Natural killer cell (primary cell): ENCODE data around the gene CDC40. TPM values are rescaled to one million over a fixed set of nuclear protein-coding genes. Genes with fewer than 3 reads are reported as not detected.

Source experiments
- ATAC-seq, 3 donors: fragments of 150-1000 bp in 2 of 3; fragments of 200-7000 bp in 1 of 3; cut with Tn5 transposase; 1 replicate in 1 of 3; 2 replicates in 2 of 3; pipeline ENCODE4 v1.10.0; 2021; ENCODE audit warnings: mild to moderate bottlenecking in 2 of 3, moderate library complexity in 2 of 3
- DNase-seq, 2 donors: peaks; one replicate each; pipeline versions ENCODE4 v3.0.0 to v3.0.0-alpha.2; 2013 to 2021; ENCODE audit warnings: mixed read lengths in 1 of 2
- H3K27ac ChIP-seq: one replicate; pipeline ENCODE4 v1.5.1; 2013; ENCODE audit warnings: mild to moderate bottlenecking, low read length
- H3K27me3 ChIP-seq: one replicate; pipeline ENCODE4 v1.6.1; 2013; ENCODE audit warnings: low read length; ENCODE audit not compliant: control insufficient read depth, insufficient read depth
- H3K36me3 ChIP-seq: one replicate; pipeline ENCODE4 v1.6.1; 2013; ENCODE audit warnings: low read length; ENCODE audit not compliant: control insufficient read depth, insufficient read depth
- H3K4me1 ChIP-seq: one replicate; pipeline ENCODE4 v1.6.1; 2013; ENCODE audit warnings: low read length; ENCODE audit not compliant: control insufficient read depth, insufficient read depth
- H3K4me3 ChIP-seq: one replicate; pipeline ENCODE4 v1.5.1; 2013; ENCODE audit warnings: low read length
- H3K9me3 ChIP-seq: one replicate; pipeline ENCODE4 v1.6.1; 2013; ENCODE audit warnings: low read length; ENCODE audit not compliant: control insufficient read depth, insufficient read depth
- H3K27ac Mint-ChIP-seq, 2 donors: one replicate each; pipeline ENCODE4 v1.8.0; 2022; ENCODE audit warnings: mild to moderate bottlenecking in 2 of 2, mixed read lengths in 2 of 2, moderate library complexity in 1 of 2
- H3K27me3 Mint-ChIP-seq, 2 donors: one replicate each; pipeline ENCODE4 v1.8.0; 2022; ENCODE audit warnings: low read depth in 2 of 2, mixed read lengths in 2 of 2
- H3K36me3 Mint-ChIP-seq: one replicate; pipeline ENCODE4 v1.8.0; 2022; ENCODE audit warnings: mixed read lengths
- H3K4me1 Mint-ChIP-seq, 2 donors: one replicate each; pipeline ENCODE4 v1.8.0; 2022; ENCODE audit warnings: mixed read lengths in 2 of 2
- H3K4me3 Mint-ChIP-seq: one replicate; pipeline ENCODE4 v1.8.0; 2022; ENCODE audit warnings: mild to moderate bottlenecking, moderate library complexity, mixed read lengths
- H3K9me3 Mint-ChIP-seq, 2 donors: one replicate each; pipeline ENCODE4 v1.8.0; 2022; ENCODE audit warnings: mixed read lengths in 2 of 2
- WGBS: methylation state at CpG from one replicate; pipeline ENCODE4 v1.1.7; 2013; ENCODE audit warnings: missing lambda C conversion rate; ENCODE audit not compliant: insufficient coverage; 5-methylcytosine and 5-hydroxymethylcytosine counted together
- intact Hi-C: fragments of 100-400 bp; cut with micrococcal nuclease; formaldehyde crosslinking; loops from one replicate; pipeline ENCODE4 v1.14.2; 2022
- total RNA-seq, 4 donors: library from RNA; stranded (reverse); fragments of 120-200 nt in 1 of 4; gene quantifications; one replicate each; pipeline versions ENCODE4 v1.2.3 to v1.2.4, GENCODE V29; 2013 to 2022
- TF ChIP-seq, protein P1 (sequence below): fragments of 200-600 bp; IDR thresholded peaks from one replicate; pipeline ENCODE4 v1.8.0; 2022; ENCODE audit warnings: antibody characterized with exemption

The CDC40 gene
- total RNA-seq, 3 donors from 2014 or later (not counting 1 experiment from before 2014, with no cell fraction given): 32.9 to 55.4 (median 48.5) TPM

- intact Hi-C loops: loop anchor here (10.0 kb wide), 1 partner anchor 484 kb away; no protein-coding TSS in a partner anchor
- no peaks in the 10 kb centered on the region for H3K27me3 ChIP-seq
- Mint-ChIP-seq H3K4me1 (peaks cover 11 to 15% of the 10 kb centered on the region in 2 donors), H3K36me3 (no peaks in the 10 kb centered on the region), H3K27me3 (no peaks in the 10 kb centered on the region), H3K27ac (no peak overlapping the region), H3K9me3 (no peaks in the 10 kb centered on the region), H3K4me3 (no peak overlapping the region)
- DNase-seq (no peak), ATAC-seq (no peak)
- H3K36me3 ChIP-seq: peaks cover 4% of the 10 kb centered on the region
- H3K27ac ChIP-seq: no peak overlapping the region
- no peaks in the 10 kb centered on the region for H3K9me3 ChIP-seq
- no peak overlapping the region for H3K4me3 ChIP-seq
- TF ChIP-seq, protein P1, sequence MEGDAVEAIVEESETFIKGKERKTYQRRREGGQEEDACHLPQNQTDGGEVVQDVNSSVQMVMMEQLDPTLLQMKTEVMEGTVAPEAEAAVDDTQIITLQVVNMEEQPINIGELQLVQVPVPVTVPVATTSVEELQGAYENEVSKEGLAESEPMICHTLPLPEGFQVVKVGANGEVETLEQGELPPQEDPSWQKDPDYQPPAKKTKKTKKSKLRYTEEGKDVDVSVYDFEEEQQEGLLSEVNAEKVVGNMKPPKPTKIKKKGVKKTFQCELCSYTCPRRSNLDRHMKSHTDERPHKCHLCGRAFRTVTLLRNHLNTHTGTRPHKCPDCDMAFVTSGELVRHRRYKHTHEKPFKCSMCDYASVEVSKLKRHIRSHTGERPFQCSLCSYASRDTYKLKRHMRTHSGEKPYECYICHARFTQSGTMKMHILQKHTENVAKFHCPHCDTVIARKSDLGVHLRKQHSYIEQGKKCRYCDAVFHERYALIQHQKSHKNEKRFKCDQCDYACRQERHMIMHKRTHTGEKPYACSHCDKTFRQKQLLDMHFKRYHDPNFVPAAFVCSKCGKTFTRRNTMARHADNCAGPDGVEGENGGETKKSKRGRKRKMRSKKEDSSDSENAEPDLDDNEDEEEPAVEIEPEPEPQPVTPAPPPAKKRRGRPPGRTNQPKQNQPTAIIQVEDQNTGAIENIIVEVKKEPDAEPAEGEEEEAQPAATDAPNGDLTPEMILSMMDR: no peak
- H3K4me1 ChIP-seq: peaks cover 13% of the 10 kb centered on the region
Observed at GRCh38 chr6:110188791-110189190, 8.6 kb downstream of the CDC40 start.

- H3K27me3 ChIP-seq: no peaks in the 10 kb centered on the region
- Mint-ChIP-seq H3K36me3 (no peaks in the 10 kb centered on the region), H3K27me3 (no peaks in the 10 kb centered on the region), H3K27ac (no peak overlapping the region), H3K4me3 (no peak overlapping the region), H3K4me1 (peaks cover 11 to 14% of the 10 kb centered on the region in 2 donors), H3K9me3 (no peaks in the 10 kb centered on the region)
- 68% methylated on average over 4 of the region's 6 CpGs for WGBS
- TF ChIP-seq, protein P1: no peak
- H3K27ac ChIP-seq: no peak overlapping the region
- H3K9me3 ChIP-seq: no peaks in the 10 kb centered on the region
- peaks cover 9% of the 10 kb centered on the region for H3K4me1 ChIP-seq
- DNase-seq (no peak), ATAC-seq (no peak)
- no peak overlapping the region for H3K4me3 ChIP-seq
- H3K36me3 ChIP-seq: peaks cover 15% of the 10 kb centered on the region
- intact Hi-C loops: no loop called here
Observed at GRCh38 chr6:110190726-110191125, 10.5 kb downstream of the CDC40 start.

DNA sequence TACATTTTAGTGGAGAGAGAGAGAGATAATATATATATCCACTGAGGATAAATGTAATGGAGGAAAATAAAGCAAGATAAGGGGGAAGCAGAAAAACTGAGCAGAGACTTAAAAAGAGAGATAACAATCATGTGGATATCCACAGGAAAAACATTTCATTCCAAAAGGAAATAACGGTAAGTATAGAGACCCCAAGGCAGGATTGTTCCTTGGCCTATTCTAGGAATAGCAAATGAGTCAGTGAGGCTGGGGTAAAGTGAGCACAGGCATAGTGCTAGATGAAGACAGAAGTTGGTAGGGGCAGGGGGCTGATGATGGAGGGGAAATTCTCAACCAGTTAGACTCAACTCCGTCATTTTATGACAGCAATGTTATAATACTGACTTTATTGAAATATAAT lies 11.2 kb downstream of the CDC40 start:
- Histone ChIP-seq H3K4me3 (no peak overlapping the region), H3K36me3 (peaks cover 15% of the 10 kb centered on the region), H3K27me3 (no peaks in the 10 kb centered on the region), H3K4me1 (peaks cover 5% of the 10 kb centered on the region), H3K9me3 (no peaks in the 10 kb centered on the region), H3K27ac (no peak overlapping the region)
- Mint-ChIP-seq H3K4me1 (peaks cover 11 to 13% of the 10 kb centered on the region in 2 donors), H3K4me3 (no peak overlapping the region), H3K9me3 (no peaks in the 10 kb centered on the region), H3K27ac (no peak overlapping the region), H3K36me3 (no peaks in the 10 kb centered on the region), H3K27me3 (no peaks in the 10 kb centered on the region)
- ATAC-seq (no peak), DNase-seq (no peak)
- WGBS: 73% methylated on average over 1 of the region's 2 CpGs
- TF ChIP-seq, protein P1: no peak
- intact Hi-C loops: no loop called here

- Histone ChIP-seq H3K9me3 (no peaks in the 10 kb centered on the region), H3K36me3 (peaks cover 20% of the 10 kb centered on the region), H3K4me1 (peaks cover 2% of the 10 kb centered on the region), H3K4me3 (no peak overlapping the region), H3K27ac (no peak overlapping the region), H3K27me3 (no peaks in the 10 kb centered on the region)
- intact Hi-C loops: no loop called here
- H3K27me3 Mint-ChIP-seq: no peaks in the 10 kb centered on the region
- no peak overlapping the region for H3K27ac Mint-ChIP-seq
- WGBS: 97% methylated on average over 3 of the region's 4 CpGs
- no peaks in the 10 kb centered on the region for H3K36me3 Mint-ChIP-seq
- ATAC-seq (no peak), DNase-seq (no peak)
- TF ChIP-seq, protein P1: no peak
- no peak overlapping the region for H3K4me3 Mint-ChIP-seq
- peaks cover 15 to 21% of the 10 kb centered on the region in 2 donors for H3K4me1 Mint-ChIP-seq
- no peaks in the 10 kb centered on the region for H3K9me3 Mint-ChIP-seq
Observed at GRCh38 chr6:110195639-110196038, 15.4 kb downstream of the CDC40 start.
